Stimulated activated CD8-positive, alpha-beta memory T cell treated with anti-CD3 and anti-CD28 coated beads, Interleukin-7, amount 100 ng/mL, for 48 hours (primary cell): ENCODE results near the gene PTPN3.
"Not testable (repeated sequence)": the region's sequence is repeated elsewhere in the genome, so short reads cannot be mapped to it uniquely, and the experiment has no call there.

Source experiments
- DNase-seq, 2 donors: peaks; one replicate each; pipeline ENCODE4 v3.0.0-alpha.2; 2020; ENCODE audit warnings: low read depth in 1 of 2; ENCODE audit errors: extremely low read depth in 1 of 2

Gene PTPN3, protein sequence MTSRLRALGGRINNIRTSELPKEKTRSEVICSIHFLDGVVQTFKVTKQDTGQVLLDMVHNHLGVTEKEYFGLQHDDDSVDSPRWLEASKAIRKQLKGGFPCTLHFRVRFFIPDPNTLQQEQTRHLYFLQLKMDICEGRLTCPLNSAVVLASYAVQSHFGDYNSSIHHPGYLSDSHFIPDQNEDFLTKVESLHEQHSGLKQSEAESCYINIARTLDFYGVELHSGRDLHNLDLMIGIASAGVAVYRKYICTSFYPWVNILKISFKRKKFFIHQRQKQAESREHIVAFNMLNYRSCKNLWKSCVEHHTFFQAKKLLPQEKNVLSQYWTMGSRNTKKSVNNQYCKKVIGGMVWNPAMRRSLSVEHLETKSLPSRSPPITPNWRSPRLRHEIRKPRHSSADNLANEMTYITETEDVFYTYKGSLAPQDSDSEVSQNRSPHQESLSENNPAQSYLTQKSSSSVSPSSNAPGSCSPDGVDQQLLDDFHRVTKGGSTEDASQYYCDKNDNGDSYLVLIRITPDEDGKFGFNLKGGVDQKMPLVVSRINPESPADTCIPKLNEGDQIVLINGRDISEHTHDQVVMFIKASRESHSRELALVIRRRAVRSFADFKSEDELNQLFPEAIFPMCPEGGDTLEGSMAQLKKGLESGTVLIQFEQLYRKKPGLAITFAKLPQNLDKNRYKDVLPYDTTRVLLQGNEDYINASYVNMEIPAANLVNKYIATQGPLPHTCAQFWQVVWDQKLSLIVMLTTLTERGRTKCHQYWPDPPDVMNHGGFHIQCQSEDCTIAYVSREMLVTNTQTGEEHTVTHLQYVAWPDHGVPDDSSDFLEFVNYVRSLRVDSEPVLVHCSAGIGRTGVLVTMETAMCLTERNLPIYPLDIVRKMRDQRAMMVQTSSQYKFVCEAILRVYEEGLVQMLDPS

DNA sequence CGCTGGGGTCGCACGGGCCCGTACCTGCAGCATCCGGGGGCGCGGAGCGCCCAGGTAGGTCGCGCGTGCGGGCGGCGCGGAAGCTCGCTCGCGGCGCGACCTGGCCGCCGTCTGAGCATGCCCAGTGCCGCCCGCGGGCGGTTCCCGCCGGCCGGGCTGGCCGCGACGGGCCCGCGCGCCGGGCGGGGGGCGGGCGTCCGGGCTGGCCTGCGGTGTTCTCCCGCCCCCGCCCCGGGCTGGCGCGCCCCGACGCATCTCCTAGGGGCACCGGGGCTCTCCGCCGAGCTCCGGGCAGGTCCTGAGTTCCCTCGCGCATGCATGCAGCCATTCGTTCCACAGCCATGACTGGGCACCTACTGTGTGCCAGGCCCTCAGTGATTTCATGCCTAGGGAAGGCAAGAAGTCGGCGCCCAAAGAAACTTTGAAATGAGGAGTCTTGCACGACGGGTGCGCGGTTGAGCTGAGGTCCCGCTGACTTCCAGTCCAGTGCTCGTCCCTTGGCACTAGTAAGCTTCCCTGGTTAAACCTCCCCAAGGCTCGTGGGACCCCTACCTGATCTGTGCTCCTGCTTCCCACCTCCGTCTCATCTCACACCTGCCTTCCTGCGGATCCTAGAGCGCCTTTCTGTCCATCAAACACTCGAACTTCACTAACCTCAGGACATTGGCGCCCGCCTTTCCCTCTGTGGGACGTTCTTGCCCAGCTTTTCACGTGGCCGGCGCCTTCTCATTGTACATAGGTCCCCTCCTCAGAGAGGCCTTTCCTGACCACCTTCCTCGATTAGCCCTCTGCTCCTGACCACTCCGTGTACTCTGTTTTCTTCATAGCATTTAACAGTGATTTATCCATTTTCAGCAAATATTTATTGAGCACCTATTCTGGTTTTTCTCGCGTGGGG lies at the start of gene PTPN3:
TSS of gene PTPN3 (minus strand) at position 113 of the 898 bp plus-strand sequence. CDS start 34,873 bp downstream, outside the sequence.
- DNase-seq = no peak

DNA sequence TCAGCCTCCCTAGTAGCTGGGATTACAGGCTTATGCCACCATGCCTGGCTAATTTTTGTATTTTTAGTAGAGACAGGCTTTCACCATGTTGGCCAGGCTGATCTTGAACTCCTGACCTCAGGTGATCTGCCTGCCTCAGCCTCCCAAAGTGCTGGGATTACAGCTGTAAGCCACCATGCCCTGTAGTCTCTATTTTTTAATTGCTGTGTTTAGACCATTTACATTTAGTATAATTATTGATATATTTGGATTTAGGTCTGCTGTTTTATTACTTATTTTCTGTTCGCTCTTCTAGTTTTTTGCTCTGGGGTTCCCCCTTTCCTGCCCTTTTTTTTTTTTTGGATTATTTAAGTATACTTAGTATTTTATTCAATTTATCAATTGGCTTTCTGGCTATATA lies 46.8 kb upstream of the PTPN3 start:
- not testable (repeated sequence) for DNase-seq

- DNase-seq = no peak
Observed at GRCh38 chr9:109542922-109543321, 44.8 kb upstream of the PTPN3 start.

DNA sequence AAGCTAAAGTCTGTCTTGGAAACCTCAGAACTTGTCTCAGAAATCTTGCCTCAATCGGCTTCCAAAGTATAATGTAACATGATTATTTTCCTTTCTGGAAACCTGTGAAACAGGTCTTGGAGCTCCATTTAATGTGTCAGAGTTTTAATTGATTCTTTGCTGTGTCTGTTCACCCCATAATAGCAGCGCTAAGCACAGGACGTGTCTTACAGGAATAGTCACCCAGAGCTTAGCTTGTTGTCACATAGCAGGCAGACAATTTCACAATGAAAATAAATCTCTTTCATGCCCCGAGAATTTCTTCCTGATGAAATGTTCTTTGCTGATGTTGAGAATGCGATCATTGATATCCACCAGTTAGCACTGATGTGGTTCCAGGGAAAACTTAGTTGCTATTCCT lies 40.2 kb upstream of the PTPN3 start:
- DNase-seq = no peak

DNA sequence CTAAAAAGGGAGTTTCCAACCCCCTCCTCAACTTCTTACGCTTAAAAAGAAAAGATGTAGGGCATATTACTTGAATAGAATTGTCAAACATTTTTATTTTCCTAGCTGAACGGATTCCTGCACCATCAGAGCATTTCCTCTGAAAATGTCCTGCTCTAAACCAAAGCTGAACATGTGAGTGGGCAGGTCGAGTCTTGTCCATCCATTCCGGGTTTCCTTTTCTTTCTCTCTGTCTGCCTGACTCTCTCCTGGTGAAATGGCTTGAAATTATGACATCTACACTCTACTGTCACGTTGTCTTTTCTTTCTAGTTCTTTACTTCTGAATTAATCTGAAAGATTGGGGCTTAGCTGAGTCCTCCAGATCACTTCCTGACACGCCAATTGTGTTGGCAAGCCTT lies 39.2 kb upstream of the PTPN3 start:
- DNase-seq = no peak

DNA sequence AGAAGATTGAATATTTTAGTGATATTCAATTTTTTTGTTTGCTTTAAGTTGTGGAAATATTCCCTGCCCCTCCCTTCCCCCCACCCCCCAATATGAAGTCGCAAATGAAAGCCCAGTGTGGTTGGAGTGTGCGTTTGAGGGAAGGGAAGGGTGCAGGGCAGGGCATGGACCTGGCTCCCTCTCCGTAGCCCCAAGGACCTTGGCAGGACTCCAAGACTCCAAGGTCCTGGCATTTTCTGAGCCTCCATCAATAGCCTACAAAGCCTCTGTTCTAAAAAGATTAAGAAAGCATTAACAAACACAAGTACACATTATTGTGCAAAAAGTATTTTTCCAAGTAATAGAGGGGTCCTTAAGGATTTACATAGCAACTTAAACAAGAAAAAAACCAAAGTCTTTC lies 38.8 kb upstream of the PTPN3 start:
- DNase-seq = no peak

DNA sequence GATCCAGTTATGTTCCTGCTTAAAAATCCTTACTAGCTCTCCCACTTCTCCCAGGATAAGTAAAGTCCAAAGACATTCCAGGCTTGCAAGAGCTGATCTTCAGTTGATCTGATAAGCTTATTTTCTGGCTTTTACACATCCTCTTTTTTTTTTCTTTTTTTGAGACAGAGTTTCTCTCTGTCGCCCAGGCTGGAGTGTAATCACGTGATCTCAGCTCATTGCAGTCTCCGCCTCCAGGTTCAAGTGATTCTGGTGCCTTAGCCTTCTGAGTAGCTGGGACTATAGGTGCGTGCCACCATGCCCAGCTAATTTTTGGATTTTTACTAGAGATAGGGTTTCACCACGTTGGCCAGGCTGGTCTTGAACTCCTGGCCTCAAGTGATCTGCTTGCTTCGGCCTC lies 37.3 kb upstream of the PTPN3 start:
- no peak for DNase-seq

DNA sequence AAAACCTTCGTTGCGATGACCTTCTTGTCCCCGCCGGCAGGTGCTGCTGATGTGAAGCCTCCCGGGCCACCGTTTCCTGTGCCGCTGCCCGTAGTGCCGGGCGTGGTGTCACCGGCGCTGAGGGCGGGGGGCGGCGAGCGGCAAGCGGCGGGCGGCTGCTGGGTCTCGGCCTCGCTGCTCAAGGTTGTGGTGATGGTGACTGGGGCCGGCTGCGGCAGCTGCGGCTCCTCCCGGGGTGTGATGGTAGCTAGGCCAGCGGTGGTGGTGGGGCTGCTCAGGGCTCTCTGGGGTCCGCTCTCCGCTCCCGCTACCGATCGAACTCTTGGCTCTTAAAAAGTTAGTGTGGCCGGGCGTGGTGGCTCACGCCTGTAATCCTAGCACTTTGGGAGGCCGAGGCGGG lies 36.0 kb upstream of the PTPN3 start:
- no peak for DNase-seq

GRCh38 chr9:109532652-109533051 lies 34.5 kb upstream of the PTPN3 start:
- not testable (repeated sequence) for DNase-seq

- DNase-seq = no peak
Observed at GRCh38 chr9:109522106-109522505, 24.0 kb upstream of the PTPN3 start.

DNA sequence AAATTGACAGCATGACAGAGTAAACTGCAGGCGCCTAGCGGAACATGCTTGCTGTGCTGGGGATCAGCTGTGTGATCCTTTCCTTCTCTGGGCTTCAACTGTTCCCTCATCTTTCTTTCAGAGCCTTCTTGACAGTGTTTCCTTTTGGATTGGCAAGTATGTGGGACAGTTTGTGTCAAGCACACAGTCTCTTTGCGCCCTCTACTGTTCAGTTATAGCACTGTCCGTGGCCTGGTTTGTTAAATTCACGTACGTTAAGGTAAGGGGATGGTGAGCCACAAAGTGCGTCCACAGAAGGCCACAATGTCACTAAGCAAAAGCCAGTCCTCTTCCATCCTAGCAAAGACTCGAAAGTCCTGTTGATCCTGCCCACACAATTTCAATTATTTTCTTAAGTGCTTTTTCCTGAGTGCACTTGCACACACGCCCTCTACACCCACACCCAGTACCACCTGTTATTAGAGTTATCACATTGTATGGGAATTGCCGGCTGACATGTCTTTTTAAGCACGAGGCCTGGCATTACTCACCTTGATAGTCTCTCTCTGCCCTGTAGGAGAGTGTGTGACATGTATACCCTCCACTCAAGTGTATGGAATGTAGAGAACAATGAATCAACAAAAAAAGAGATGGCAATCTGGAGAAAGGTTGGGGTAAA lies 22.5 kb upstream of the PTPN3 start:
- DNase-seq = peak in 1 of 2 donors; percentile 7

- DNase-seq = no peak
Observed at GRCh38 chr9:109519366-109519765, 21.3 kb upstream of the PTPN3 start.

GRCh38 chr9:109518621-109519335 lies 20.7 kb upstream of the PTPN3 start:
- DNase-seq = no peak

DNA sequence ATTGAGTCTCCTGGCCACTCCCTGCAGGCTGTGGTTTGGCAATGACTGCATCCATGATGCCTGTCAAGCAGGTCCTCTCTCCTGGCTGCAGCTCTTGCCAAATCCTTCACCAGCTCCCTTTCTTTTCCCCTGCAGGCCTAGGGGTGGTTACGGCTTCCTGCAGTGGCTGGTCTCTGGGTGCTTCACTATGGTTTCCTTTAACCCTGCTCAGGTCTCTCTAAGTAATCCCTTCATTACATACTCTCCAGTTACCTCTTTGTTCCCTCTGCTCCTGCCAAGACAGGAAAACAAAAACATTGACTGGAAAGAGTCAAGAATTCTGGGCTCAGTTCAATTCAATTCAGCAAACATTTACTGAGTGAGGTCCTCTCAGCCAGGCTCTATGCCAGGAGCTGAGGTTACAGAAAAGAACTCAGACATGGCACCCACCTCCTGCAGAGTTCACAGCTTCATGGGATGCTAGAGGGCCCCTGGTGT lies 19.8 kb upstream of the PTPN3 start:
- no peak for DNase-seq

DNA sequence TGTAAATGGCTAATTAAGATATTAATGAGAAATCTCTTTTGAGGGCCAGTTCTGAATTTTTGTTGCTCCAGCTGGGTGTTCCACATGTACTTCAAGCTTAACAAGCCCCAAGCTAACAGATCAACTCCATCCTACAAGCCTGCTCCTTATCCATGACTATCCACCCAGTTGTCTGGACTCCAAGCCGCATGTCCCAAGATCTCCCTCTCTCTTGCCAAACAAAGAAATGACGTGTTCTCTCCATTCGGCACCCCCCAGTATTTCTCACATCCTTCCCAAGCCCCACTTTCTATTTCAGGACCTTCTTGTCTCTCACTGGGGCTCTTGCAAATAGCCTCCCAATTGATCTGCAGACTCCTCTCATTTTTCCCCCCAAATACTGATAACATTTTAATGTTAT lies 15.8 kb upstream of the PTPN3 start:
- no peak for DNase-seq

DNA sequence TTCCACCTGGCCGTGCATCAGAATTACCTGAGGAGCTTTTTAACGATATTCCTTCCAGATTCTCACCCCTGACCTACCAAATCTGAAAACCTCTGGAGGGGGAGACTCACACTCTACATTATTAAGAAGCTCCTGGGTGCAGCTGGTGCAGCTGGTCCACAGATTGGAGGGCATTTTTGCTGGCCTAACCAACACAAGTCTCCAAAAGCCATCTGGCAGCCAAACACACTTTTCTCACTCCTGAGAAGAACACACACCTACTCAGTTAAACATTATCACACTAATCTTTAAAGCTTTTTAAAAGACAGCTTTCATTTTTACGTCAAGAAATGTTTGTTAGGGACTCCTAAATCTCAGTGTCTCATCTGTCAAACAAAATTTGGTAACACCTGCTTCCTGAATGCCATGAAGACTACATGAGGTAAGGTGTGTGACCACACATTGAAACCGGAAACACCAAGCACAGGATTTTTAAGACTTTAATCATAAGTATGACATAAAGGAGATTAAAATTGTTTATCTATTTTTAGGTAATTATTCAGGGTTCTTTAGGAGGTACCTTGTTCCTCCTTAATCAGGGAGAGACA lies 14.2 kb upstream of the PTPN3 start:
- no peak for DNase-seq

DNA sequence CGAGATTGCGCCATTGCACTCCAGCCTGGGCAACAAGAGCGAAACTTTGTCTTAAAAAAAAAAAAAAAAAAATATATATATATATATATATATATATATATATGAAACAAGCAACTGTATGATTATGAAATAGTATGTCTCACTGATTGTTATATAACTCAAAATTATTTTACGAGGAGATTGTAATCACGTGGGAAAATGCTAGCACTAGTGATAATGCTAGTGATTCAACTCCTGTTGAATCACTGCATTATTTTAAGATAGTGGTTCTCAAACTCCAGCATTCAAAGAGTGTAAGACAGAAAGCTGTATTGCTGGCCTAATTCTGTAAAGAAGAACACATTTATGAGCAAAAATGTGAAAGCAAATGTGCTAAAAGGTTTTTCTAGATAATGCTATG lies 12.4 kb upstream of the PTPN3 start:
- DNase-seq = no peak

GRCh38 chr9:109510042-109510441 lies 11.9 kb upstream of the PTPN3 start:
- not testable (repeated sequence) for DNase-seq

- no peak for DNase-seq
Observed at GRCh38 chr9:109509611-109510010, 11.5 kb upstream of the PTPN3 start.
